Measurements from ENCODE around the gene NRARP. TPM values are rescaled to one million over a fixed set of nuclear protein-coding genes. Genes with fewer than 3 reads are reported as not detected.

Gene NRARP
- total and polyA plus RNA-seq, 2 of the 13 experiments (the other 11 are each of a cell fraction or from before 2014, with no cell fraction given): 0.22 to 0.46 TPM

- TF ChIP-seq DBP (CRISPR knock-in tag; IDR thresholded peaks at IDR 0.05; ENCODE audit: not compliant biosample characterization) (no peak), ELF3 (CRISPR knock-in tag; IDR thresholded peaks at IDR 0.05) (peak; percentile 10; the same call in 1 of the 2 replicates), ZFYVE20 (CRISPR knock-in tag; IDR thresholded peaks at IDR 0.05; ENCODE audit: borderline replicate concordance, low read depth) (no peak), ZNF432 (CRISPR knock-in tag; IDR thresholded peaks at IDR 0.05; ENCODE audit: borderline replicate concordance) (no peak), REL (CRISPR knock-in tag; conservative IDR thresholded peaks at IDR 0.05) (no peak), CENPBD1 (CRISPR knock-in tag; IDR thresholded peaks at IDR 0.05; ENCODE audit: borderline replicate concordance, low read depth) (no peak), HMGXB4 (CRISPR knock-in tag; IDR thresholded peaks at IDR 0.05; ENCODE audit: borderline replicate concordance in 1 of 2, low read depth in 1 of 2) (peak; percentile 17 to 34; a peak in 2 of 4 replicates), WIZ (CRISPR knock-in tag; IDR thresholded peaks at IDR 0.05) (no peak), RERE (CRISPR knock-in tag; IDR thresholded peaks at IDR 0.05; ENCODE audit: low read depth) (no peak), PPARG (CRISPR knock-in tag; conservative IDR thresholded peaks at IDR 0.05) (0 out of 2 replicates have a peak, but pooled peaks have one; percentile 47), DRAP1 (CRISPR knock-in tag; IDR thresholded peaks at IDR 0.05) (peak; percentile 64; the same call in 1 of the 2 replicates), TGIF2 (CRISPR knock-in tag; IDR thresholded peaks at IDR 0.05) (no peak), ZNF670 (CRISPR knock-in tag; IDR thresholded peaks at IDR 0.05; ENCODE audit: borderline replicate concordance) (no peak), ZNF577 (CRISPR knock-in tag; IDR thresholded peaks at IDR 0.05; ENCODE audit: borderline replicate concordance, low read depth) (no peak), FOXA1 (IDR thresholded peaks at IDR 0.05) (no peak), FOXA1 (CRISPR knock-in tag; IDR thresholded peaks at IDR 0.05) (peak; percentile 55), EED (CRISPR knock-in tag; IDR thresholded peaks at IDR 0.05) (no peak), KLF9 (CRISPR knock-in tag; IDR thresholded peaks at IDR 0.05; ENCODE audit: low read depth) (no peak), SOX5 (CRISPR knock-in tag; IDR thresholded peaks at IDR 0.05; ENCODE audit: borderline replicate concordance) (peak; percentile 21; the same call in 1 of the 2 replicates), BRD4 (CRISPR knock-in tag; IDR thresholded peaks at IDR 0.05) (no peak), ZNF354B (CRISPR knock-in tag; IDR thresholded peaks at IDR 0.05) (no peak)
Observed at GRCh38 chr9:137254624-137255447, 47.2 kb downstream of the NRARP start, which contains the start of gene NELFB (continued).
